ENCODE data around the gene IDI1.

- no peak for TF ChIP-seq SP1 (IDR thresholded peaks at IDR 0.05)
- no peak for TF ChIP-seq FOXM1 (IDR thresholded peaks at IDR 0.05; ENCODE audit: borderline replicate concordance)
- TF ChIP-seq L3MBTL2 (conservative IDR thresholded peaks at IDR 0.05) = no peak
- TF ChIP-seq, protein P1, sequence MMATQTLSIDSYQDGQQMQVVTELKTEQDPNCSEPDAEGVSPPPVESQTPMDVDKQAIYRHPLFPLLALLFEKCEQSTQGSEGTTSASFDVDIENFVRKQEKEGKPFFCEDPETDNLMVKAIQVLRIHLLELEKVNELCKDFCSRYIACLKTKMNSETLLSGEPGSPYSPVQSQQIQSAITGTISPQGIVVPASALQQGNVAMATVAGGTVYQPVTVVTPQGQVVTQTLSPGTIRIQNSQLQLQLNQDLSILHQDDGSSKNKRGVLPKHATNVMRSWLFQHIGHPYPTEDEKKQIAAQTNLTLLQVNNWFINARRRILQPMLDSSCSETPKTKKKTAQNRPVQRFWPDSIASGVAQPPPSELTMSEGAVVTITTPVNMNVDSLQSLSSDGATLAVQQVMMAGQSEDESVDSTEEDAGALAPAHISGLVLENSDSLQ (IDR thresholded peaks at IDR 0.05) = no peak
- TF ChIP-seq TARDBP (IDR thresholded peaks at IDR 0.05) = no peak
- TF ChIP-seq SUZ12 (IDR thresholded peaks at IDR 0.05) = no peak
- no peak for TF ChIP-seq FOXK2 (IDR thresholded peaks at IDR 0.05)
- no peak for TF ChIP-seq ELF4 (IDR thresholded peaks at IDR 0.05)
- no peak for TF ChIP-seq ZNF384 (IDR thresholded peaks at IDR 0.05)
- no peak for TF ChIP-seq HDGF (IDR thresholded peaks at IDR 0.05; ENCODE audit: borderline replicate concordance)
- TF ChIP-seq BHLHE40 (IDR thresholded peaks at IDR 0.05; ENCODE audit: borderline replicate concordance) = no peak
- TF ChIP-seq CTBP1 (IDR thresholded peaks at IDR 0.05; ENCODE audit: borderline replicate concordance) = no peak
- no peak for TF ChIP-seq ARNT (IDR thresholded peaks at IDR 0.05)
- TF ChIP-seq FOXA1 (IDR thresholded peaks at IDR 0.05) = no peak
Observed at GRCh38 chr10:1003884-1004670, 44.8 kb downstream of the IDI1 start.

All from HEK293T (cell line).